Esophagus muscularis mucosa (tissue), 3 donors: ENCODE measurements around the gene ANO6.

ENCODE experiments used
- POLR2A ChIP-seq: fragments of 450-650 bp; IDR thresholded peaks from one replicate; pipeline ENCODE4 v1.6.1; 2017; ENCODE audit warnings: antibody characterized with exemption, moderate library complexity, mild to moderate bottlenecking, low read depth
- POLR2AphosphoS5 ChIP-seq, 2 donors: sonication (generic); formaldehyde crosslinking; IDR thresholded peaks; one replicate each; pipeline ENCODE4 v1.6.1; 2017; ENCODE audit warnings: antibody characterized with exemption in 2 of 2
- TF ChIP-seq, protein P1 (sequence below), 3 experiments: fragments of 200-600 bp in 2 of 3; fragments of 450-650 bp in 1 of 3; sonication (generic) in 2 of 3; IDR thresholded peaks; one replicate each; pipeline ENCODE4 v1.5.1; 2017 to 2019; ENCODE audit warnings: antibody characterized with exemption in 3 of 3, mild to moderate bottlenecking in 2 of 3, moderate library complexity in 1 of 3

DNA sequence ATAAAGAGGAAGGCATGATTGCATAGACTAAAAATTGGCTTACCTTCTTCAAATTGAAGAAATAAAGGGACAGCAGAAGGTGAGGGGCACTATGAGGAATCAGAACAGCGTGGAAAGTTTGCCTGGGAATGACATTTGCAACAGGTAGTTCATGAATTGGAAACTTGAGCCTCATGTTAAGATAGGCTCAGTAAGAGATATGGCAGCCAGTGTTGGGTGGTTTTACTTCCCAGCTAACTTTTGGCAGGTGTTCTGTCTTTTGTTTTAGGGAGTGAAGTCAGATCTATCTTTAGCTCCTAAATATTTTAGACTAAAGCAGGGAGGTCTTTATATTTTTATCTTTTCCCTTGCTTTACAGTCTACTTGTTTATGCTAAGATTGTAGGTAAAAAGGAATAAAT is 122.4 kb downstream of the ANO6 start:
- TF ChIP-seq, protein P1, sequence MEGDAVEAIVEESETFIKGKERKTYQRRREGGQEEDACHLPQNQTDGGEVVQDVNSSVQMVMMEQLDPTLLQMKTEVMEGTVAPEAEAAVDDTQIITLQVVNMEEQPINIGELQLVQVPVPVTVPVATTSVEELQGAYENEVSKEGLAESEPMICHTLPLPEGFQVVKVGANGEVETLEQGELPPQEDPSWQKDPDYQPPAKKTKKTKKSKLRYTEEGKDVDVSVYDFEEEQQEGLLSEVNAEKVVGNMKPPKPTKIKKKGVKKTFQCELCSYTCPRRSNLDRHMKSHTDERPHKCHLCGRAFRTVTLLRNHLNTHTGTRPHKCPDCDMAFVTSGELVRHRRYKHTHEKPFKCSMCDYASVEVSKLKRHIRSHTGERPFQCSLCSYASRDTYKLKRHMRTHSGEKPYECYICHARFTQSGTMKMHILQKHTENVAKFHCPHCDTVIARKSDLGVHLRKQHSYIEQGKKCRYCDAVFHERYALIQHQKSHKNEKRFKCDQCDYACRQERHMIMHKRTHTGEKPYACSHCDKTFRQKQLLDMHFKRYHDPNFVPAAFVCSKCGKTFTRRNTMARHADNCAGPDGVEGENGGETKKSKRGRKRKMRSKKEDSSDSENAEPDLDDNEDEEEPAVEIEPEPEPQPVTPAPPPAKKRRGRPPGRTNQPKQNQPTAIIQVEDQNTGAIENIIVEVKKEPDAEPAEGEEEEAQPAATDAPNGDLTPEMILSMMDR (IDR thresholded peaks at IDR 0.05), result no peak
- no peak for TF ChIP-seq POLR2AphosphoS5 (IDR thresholded peaks at IDR 0.05)
- TF ChIP-seq POLR2A, result no peak
